ENCODE results near the gene PDE8A. TPM values are rescaled to one million over a fixed set of nuclear protein-coding genes. Genes with fewer than 3 reads are reported as not detected.

Gene PDE8A
- total and polyA plus RNA-seq, 2 of the 13 experiments (the other 11 are each of a cell fraction or from before 2014, with no cell fraction given) = 26.3 to 48.5 TPM

DNA sequence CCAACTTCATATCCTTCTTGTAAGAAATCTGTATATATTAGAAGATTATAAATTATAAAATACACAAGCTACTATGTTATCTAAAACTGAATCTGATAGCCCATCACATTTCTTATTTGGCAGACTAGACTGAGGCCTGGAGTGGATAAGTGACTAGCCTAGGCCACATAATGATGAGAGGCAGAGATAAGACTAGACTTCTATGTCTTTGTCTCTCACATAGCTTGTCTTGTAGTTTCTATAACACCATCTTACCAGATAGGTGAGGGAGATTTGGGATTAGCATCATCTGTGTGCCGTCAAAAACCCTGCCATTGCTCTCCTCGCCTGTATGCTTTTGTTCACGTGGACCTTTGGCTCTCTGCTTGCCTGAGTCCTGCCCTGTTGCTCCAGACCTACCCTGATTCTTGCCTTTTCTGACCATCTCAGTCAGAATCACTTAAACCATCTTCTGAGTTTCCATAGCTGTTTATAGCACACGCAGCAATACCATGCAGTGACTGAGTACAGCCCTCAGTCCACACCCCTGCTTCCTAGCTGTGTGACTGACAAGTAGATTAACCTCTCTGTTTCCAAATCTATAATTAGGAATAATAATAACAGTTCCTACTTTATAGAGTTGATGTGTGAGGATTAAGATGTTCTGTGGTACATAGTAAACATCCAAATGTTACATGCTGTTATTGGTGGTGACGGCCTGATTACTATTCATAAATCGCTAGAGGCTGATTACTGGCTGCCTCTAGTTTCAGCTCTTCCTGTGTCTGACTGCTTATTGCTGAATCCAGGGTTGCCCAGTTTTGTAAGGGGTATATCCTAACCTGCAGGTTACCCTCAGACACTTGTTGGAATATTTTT lies 49.7 kb downstream of the PDE8A start (continued):
- TF ChIP-seq, protein P1, sequence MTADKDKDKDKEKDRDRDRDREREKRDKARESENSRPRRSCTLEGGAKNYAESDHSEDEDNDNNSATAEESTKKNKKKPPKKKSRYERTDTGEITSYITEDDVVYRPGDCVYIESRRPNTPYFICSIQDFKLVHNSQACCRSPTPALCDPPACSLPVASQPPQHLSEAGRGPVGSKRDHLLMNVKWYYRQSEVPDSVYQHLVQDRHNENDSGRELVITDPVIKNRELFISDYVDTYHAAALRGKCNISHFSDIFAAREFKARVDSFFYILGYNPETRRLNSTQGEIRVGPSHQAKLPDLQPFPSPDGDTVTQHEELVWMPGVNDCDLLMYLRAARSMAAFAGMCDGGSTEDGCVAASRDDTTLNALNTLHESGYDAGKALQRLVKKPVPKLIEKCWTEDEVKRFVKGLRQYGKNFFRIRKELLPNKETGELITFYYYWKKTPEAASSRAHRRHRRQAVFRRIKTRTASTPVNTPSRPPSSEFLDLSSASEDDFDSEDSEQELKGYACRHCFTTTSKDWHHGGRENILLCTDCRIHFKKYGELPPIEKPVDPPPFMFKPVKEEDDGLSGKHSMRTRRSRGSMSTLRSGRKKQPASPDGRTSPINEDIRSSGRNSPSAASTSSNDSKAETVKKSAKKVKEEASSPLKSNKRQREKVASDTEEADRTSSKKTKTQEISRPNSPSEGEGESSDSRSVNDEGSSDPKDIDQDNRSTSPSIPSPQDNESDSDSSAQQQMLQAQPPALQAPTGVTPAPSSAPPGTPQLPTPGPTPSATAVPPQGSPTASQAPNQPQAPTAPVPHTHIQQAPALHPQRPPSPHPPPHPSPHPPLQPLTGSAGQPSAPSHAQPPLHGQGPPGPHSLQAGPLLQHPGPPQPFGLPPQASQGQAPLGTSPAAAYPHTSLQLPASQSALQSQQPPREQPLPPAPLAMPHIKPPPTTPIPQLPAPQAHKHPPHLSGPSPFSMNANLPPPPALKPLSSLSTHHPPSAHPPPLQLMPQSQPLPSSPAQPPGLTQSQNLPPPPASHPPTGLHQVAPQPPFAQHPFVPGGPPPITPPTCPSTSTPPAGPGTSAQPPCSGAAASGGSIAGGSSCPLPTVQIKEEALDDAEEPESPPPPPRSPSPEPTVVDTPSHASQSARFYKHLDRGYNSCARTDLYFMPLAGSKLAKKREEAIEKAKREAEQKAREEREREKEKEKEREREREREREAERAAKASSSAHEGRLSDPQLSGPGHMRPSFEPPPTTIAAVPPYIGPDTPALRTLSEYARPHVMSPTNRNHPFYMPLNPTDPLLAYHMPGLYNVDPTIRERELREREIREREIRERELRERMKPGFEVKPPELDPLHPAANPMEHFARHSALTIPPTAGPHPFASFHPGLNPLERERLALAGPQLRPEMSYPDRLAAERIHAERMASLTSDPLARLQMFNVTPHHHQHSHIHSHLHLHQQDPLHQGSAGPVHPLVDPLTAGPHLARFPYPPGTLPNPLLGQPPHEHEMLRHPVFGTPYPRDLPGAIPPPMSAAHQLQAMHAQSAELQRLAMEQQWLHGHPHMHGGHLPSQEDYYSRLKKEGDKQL (CRISPR knock-in tag; IDR thresholded peaks at IDR 0.05; ENCODE audit: low read depth) = no peak
- TF ChIP-seq IKZF4 (CRISPR knock-in tag; IDR thresholded peaks at IDR 0.05; ENCODE audit: borderline replicate concordance, low read depth, not compliant biosample characterization) (no peak), FOXM1 (CRISPR knock-in tag; IDR thresholded peaks at IDR 0.05) (no peak), RARG (CRISPR knock-in tag; IDR thresholded peaks at IDR 0.05; ENCODE audit: low read depth) (no peak), ZNF7 (CRISPR knock-in tag; IDR thresholded peaks at IDR 0.05) (0 out of 2 replicates have a peak, but pooled peaks have one; percentile 16), GABPA (IDR thresholded peaks at IDR 0.05; ENCODE audit: low read depth, low read length) (no peak), GABPA (CRISPR knock-in tag; IDR thresholded peaks at IDR 0.05; ENCODE audit: low read depth) (no peak), ELF3 (CRISPR knock-in tag; IDR thresholded peaks at IDR 0.05) (no peak), ZNF674 (CRISPR knock-in tag; IDR thresholded peaks at IDR 0.05; ENCODE audit: low read depth) (no peak), PLRG1 (conservative IDR thresholded peaks at IDR 0.05) (no peak), PTBP1 (IDR thresholded peaks at IDR 0.05; ENCODE audit: low read depth, low read length, poor library complexity, severe bottlenecking) (no peak), NR2F6 (IDR thresholded peaks at IDR 0.05) (no peak), NR2F6 (CRISPR knock-in tag; IDR thresholded peaks at IDR 0.05) (no peak), SNAPC2 (CRISPR knock-in tag; IDR thresholded peaks at IDR 0.05) (no peak), ZMAT3 (CRISPR knock-in tag; conservative IDR thresholded peaks at IDR 0.05) (no peak), ZNF468 (CRISPR knock-in tag; IDR thresholded peaks at IDR 0.05) (no peak), U2AF1 (optimal IDR thresholded peaks at IDR 0.05; ENCODE audit: low read depth, low read length) (no peak)
- TF ChIP-seq, protein P2, sequence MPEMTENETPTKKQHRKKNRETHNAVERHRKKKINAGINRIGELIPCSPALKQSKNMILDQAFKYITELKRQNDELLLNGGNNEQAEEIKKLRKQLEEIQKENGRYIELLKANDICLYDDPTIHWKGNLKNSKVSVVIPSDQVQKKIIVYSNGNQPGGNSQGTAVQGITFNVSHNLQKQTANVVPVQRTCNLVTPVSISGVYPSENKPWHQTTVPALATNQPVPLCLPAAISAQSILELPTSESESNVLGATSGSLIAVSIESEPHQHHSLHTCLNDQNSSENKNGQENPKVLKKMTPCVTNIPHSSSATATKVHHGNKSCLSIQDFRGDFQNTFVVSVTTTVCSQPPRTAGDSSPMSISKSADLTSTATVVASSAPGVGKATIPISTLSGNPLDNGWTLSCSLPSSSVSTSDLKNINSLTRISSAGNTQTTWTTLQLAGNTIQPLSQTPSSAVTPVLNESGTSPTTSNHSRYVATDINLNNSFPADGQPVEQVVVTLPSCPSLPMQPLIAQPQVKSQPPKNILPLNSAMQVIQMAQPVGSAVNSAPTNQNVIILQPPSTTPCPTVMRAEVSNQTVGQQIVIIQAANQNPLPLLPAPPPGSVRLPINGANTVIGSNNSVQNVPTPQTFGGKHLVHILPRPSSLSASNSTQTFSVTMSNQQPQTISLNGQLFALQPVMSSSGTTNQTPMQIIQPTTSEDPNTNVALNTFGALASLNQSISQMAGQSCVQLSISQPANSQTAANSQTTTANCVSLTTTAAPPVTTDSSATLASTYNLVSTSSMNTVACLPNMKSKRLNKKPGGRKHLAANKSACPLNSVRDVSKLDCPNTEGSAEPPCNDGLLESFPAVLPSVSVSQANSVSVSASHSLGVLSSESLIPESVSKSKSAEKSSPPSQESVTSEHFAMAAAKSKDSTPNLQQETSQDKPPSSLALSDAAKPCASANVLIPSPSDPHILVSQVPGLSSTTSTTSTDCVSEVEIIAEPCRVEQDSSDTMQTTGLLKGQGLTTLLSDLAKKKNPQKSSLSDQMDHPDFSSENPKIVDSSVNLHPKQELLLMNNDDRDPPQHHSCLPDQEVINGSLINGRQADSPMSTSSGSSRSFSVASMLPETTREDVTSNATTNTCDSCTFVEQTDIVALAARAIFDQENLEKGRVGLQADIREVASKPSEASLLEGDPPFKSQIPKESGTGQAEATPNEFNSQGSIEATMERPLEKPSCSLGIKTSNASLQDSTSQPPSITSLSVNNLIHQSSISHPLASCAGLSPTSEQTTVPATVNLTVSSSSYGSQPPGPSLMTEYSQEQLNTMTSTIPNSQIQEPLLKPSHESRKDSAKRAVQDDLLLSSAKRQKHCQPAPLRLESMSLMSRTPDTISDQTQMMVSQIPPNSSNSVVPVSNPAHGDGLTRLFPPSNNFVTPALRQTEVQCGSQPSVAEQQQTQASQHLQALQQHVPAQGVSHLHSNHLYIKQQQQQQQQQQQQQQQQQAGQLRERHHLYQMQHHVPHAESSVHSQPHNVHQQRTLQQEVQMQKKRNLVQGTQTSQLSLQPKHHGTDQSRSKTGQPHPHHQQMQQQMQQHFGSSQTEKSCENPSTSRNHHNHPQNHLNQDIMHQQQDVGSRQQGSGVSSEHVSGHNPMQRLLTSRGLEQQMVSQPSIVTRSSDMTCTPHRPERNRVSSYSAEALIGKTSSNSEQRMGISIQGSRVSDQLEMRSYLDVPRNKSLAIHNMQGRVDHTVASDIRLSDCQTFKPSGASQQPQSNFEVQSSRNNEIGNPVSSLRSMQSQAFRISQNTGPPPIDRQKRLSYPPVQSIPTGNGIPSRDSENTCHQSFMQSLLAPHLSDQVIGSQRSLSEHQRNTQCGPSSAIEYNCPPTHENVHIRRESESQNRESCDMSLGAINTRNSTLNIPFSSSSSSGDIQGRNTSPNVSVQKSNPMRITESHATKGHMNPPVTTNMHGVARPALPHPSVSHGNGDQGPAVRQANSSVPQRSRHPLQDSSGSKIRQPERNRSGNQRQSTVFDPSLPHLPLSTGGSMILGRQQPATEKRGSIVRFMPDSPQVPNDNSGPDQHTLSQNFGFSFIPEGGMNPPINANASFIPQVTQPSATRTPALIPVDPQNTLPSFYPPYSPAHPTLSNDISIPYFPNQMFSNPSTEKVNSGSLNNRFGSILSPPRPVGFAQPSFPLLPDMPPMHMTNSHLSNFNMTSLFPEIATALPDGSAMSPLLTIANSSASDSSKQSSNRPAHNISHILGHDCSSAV (CRISPR knock-in tag; IDR thresholded peaks at IDR 0.05; ENCODE audit: borderline replicate concordance) = no peak
